ENCODE data around the gene MRM2. TPM values are rescaled to one million over a fixed set of nuclear protein-coding genes. Genes with fewer than 3 reads are reported as not detected.

Gene MRM2
- polyA plus RNA-seq, 1 donor from 2014 or later = 21.4 TPM

GRCh38 chr7:2196381-2197378 lies 45.3 kb downstream of the MRM2 start:
- Histone ChIP-seq H4K20me1 (ENCODE audit: insufficient read depth) (no peaks in the 10 kb centered on the region), H3K4me2 (ENCODE audit: low read length) (no peak overlapping the region), H3K9me3 (ENCODE audit: low read length) (no peaks in the 10 kb centered on the region), H3K4me3 (ENCODE audit: low read length) (no peak overlapping the region), H3K9ac (ENCODE audit: low read length) (no peak overlapping the region), H3K79me2 (replicated peaks; ENCODE audit: insufficient read depth, low read length) (no peaks in the 10 kb centered on the region), H3F3A (ENCODE audit: insufficient read depth, low read length, poor library complexity, severe bottlenecking) (no peaks in the 10 kb centered on the region), H3K9me2 (ENCODE audit: insufficient read depth, low read length) (no peaks in the 10 kb centered on the region), H2AFZ (ENCODE audit: low read depth, low read length) (no peak overlapping the region), H3K27ac (ENCODE audit: low read length) (no peak overlapping the region), H3K36me3 (ENCODE audit: insufficient read depth, low read length) (peaks cover 4% of the 10 kb centered on the region), H3K27me3 (ENCODE audit: insufficient read depth, low read depth, low read length) (no peaks in the 10 kb centered on the region)
- TF ChIP-seq EP300 (conservative IDR thresholded peaks at IDR 0.05; ENCODE audit: poor library complexity, severe bottlenecking) = no peak
- TF ChIP-seq POLR2AphosphoS5 (IDR thresholded peaks at IDR 0.05) = no peak
- no peak for TF ChIP-seq RAD21 (conservative IDR thresholded peaks at IDR 0.05)
- TF ChIP-seq TAF1 (IDR thresholded peaks at IDR 0.05; ENCODE audit: low read depth) = no peak
- TF ChIP-seq MXI1 (conservative IDR thresholded peaks at IDR 0.05; ENCODE audit: poor library complexity, severe bottlenecking) = no peak
- no peak for TF ChIP-seq REST (IDR thresholded peaks at IDR 0.05; ENCODE audit: borderline replicate concordance)
- no peak for TF ChIP-seq EZH2 (IDR thresholded peaks at IDR 0.05; ENCODE audit: borderline replicate concordance, insufficient read depth, low read length, poor library complexity, severe bottlenecking)
- no peak for TF ChIP-seq CTCF (IDR thresholded peaks at IDR 0.05; ENCODE audit: poor library complexity, severe bottlenecking)
- no peak for TF ChIP-seq SMC3 (conservative IDR thresholded peaks at IDR 0.05; ENCODE audit: poor library complexity)

GRCh38 chr7:2195400-2196246 lies 46.4 kb downstream of the MRM2 start:
- Histone ChIP-seq H3K9me2 (ENCODE audit: insufficient read depth, low read length) (no peaks in the 10 kb centered on the region), H3K27ac (ENCODE audit: low read length) (no peak overlapping the region), H4K20me1 (ENCODE audit: insufficient read depth) (no peaks in the 10 kb centered on the region), H3K36me3 (ENCODE audit: insufficient read depth, low read length) (peaks cover 4% of the 10 kb centered on the region), H3K4me2 (ENCODE audit: low read length) (no peak overlapping the region), H3K9me3 (ENCODE audit: low read length) (no peaks in the 10 kb centered on the region), H3K4me3 (ENCODE audit: low read length) (no peak overlapping the region), H3K79me2 (replicated peaks; ENCODE audit: insufficient read depth, low read length) (no peaks in the 10 kb centered on the region), H2AFZ (ENCODE audit: low read depth, low read length) (no peak overlapping the region), H3K27me3 (ENCODE audit: insufficient read depth, low read depth, low read length) (no peaks in the 10 kb centered on the region), H3K9ac (ENCODE audit: low read length) (no peak overlapping the region), H3F3A (ENCODE audit: insufficient read depth, low read length, poor library complexity, severe bottlenecking) (no peaks in the 10 kb centered on the region)
- no peak for TF ChIP-seq EZH2 (IDR thresholded peaks at IDR 0.05; ENCODE audit: borderline replicate concordance, insufficient read depth, low read length, poor library complexity, severe bottlenecking)
- TF ChIP-seq RAD21 (conservative IDR thresholded peaks at IDR 0.05) = no peak
